Keratinocyte (primary cell): ENCODE measurements around the gene PPID. TPM values are rescaled to one million over a fixed set of nuclear protein-coding genes. Genes with fewer than 3 reads are reported as not detected.

Experiments used
- DNase-seq: peaks from one replicate; pipeline ENCODE4 v3.0.0-alpha.2; 2011; ENCODE audit warnings: low read depth, missing footprints, low spot score
- FAIRE-seq: peaks from 2 replicates; lab custom pipeline; 2011; peaks lifted over from hg19 to GRCh38; lab: Jason Lieb, UNC
- H2AFZ ChIP-seq: 2 replicates; pipeline ENCODE4 v1.6.0; 2012; ENCODE audit warnings: low read length, control low read depth, inconsistent platforms; ENCODE audit not compliant: control insufficient read depth
- H3K27ac ChIP-seq: 2 replicates; pipeline ENCODE4 v1.5.1; 2011; ENCODE audit warnings: low read length; ENCODE audit not compliant: control insufficient read depth, insufficient read depth
- H3K27me3 ChIP-seq: 3 replicates; pipeline ENCODE4 v1.6.0; 2011; ENCODE audit warnings: low read length; ENCODE audit not compliant: control insufficient read depth, insufficient read depth; ENCODE audit errors: extremely low read depth
- H3K36me3 ChIP-seq, 2 experiments: 2 replicates in 1 of 2; 3 replicates in 1 of 2; pipeline ENCODE4 v1.5.1; 2011; ENCODE audit warnings: low read length in 2 of 2, mild to moderate bottlenecking in 1 of 2; ENCODE audit not compliant: control insufficient read depth in 2 of 2, insufficient read depth in 2 of 2; ENCODE audit errors: extremely low read depth in 1 of 2
- H3K4me1 ChIP-seq: 3 replicates; pipeline ENCODE4 v1.5.1; 2011; ENCODE audit warnings: low read length; ENCODE audit not compliant: control insufficient read depth, insufficient read depth; ENCODE audit errors: extremely low read depth
- H3K4me2 ChIP-seq: 3 replicates; pipeline ENCODE4 v1.6.0; 2011; ENCODE audit warnings: low read depth, low read length; ENCODE audit not compliant: control insufficient read depth, insufficient read depth; ENCODE audit errors: extremely low read depth
- H3K4me3 ChIP-seq, 3 experiments: fragments of 200-600 bp in 1 of 3; sonication (generic) in 1 of 3; 2 replicates in 2 of 3; 3 replicates in 1 of 3; pipeline ENCODE4 v1.5.1; 2011 to 2016; ENCODE audit warnings: low read length in 3 of 3, mild to moderate bottlenecking in 3 of 3, control low read depth in 2 of 3, inconsistent platforms in 1 of 3, low read depth in 1 of 3, mixed read lengths in 1 of 3, mixed run types in 1 of 3, moderate library complexity in 1 of 3; ENCODE audit not compliant: control insufficient read depth in 2 of 3, insufficient read depth in 2 of 3; ENCODE audit errors: extremely low read depth in 1 of 3
- H3K79me2 ChIP-seq: 2 replicates; pipeline ENCODE4 v1.6.0; 2012; ENCODE audit warnings: low read length; ENCODE audit not compliant: control insufficient read depth, insufficient read depth
- H3K9ac ChIP-seq: 3 replicates; pipeline ENCODE4 v1.6.0; 2011; ENCODE audit warnings: low read length; ENCODE audit not compliant: control insufficient read depth, insufficient read depth; ENCODE audit errors: extremely low read depth
- H3K9me1 ChIP-seq: 3 replicates; pipeline ENCODE4 v1.6.0; 2011; ENCODE audit warnings: low read length; ENCODE audit not compliant: control insufficient read depth, insufficient read depth; ENCODE audit errors: extremely low read depth
- H3K9me3 ChIP-seq: 2 replicates; pipeline ENCODE4 v1.5.1; 2012; ENCODE audit warnings: low read depth, low read length; ENCODE audit not compliant: control insufficient read depth
- H4K20me1 ChIP-seq: 3 replicates; pipeline ENCODE4 v1.6.0; 2011; ENCODE audit warnings: low read length; ENCODE audit not compliant: control insufficient read depth, insufficient read depth; ENCODE audit errors: extremely low read depth
- EZH2 ChIP-seq: IDR thresholded peaks from one replicate; pipeline ENCODE4 v1.6.1; 2012; ENCODE audit warnings: inconsistent platforms, mild to moderate bottlenecking, low read length, moderate library complexity
- dilution Hi-C: fragments of 300-500 bp; cut with MboI; formaldehyde crosslinking; loops from one replicate; pipeline ENCODE4 v1.7.0; 2020; ENCODE audit warnings: low sequenced_read_pairs; ENCODE audit not compliant: extremely low pct_ligation_motif_present
- polyA plus RNA-seq, 5 experiments: library from polyadenylated mRNA; depleted of rRNA in 3 of 5; stranded (reverse) in 3 of 5; stranded (forward) in 1 of 5; unstranded in 1 of 5; fragments of >200 nt; gene quantifications; 1 replicate in 1 of 5; 2 replicates in 3 of 5; 3 replicates in 1 of 5; pipeline versions ENCODE4 v1.2.1 to v1.2.3, GENCODE V29; 2011 to 2012; ENCODE audit warnings: missing spikeins in 2 of 5, low read depth in 1 of 5, low replicate concordance in 1 of 5
- TF ChIP-seq, protein P1 (sequence below), 3 experiments: IDR thresholded peaks in 1 of 3; conservative IDR thresholded peaks in 1 of 3; optimal IDR thresholded peaks in 1 of 3; 2 replicates in 2 of 3; 3 replicates in 1 of 3; pipeline versions ENCODE3 to v1.5.1; 2011; ENCODE audit warnings: low read length in 3 of 3, mild to moderate bottlenecking in 3 of 3, moderate library complexity in 2 of 3, control low read depth in 1 of 3, inconsistent platforms in 1 of 3; ENCODE audit not compliant: insufficient read depth in 2 of 3; ENCODE audit errors: extremely low read depth in 1 of 3

Gene PPID
- polyA plus RNA-seq, 1 donor (not counting 4 experiments of a cell fraction or from before 2014, with no cell fraction given) = 27.2 TPM

DNA sequence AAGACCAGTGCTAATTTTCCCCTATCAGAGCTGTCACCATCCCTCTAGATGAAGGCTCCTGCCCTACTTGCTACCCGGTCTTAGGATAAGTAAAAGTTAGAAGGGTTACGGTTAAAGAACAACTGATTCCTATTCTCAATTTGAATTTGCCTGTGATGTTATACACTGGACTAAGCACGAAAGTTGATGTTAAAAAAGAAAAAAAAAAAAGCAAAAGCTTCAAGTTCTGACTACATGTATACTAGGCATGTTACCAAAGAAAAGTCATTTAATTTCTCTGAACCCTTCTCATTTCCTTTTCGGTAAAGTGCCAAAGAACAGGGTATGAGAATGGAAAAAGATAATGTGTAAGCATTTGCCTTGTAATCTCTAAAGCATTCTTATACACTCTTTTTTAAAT, 1.4 kb upstream of the PPID start:
- no peaks in the 10 kb centered on the region for H4K20me1 ChIP-seq
- no peaks in the 10 kb centered on the region for H3K9me1 ChIP-seq
- H3K9me3 ChIP-seq = no peaks in the 10 kb centered on the region
- no peak overlapping the region for H3K27ac ChIP-seq
- FAIRE-seq (no peak), DNase-seq (no peak)
- H3K36me3 ChIP-seq = peaks cover 4 to 7% of the 10 kb centered on the region in 2 experiments
- H2AFZ ChIP-seq = no peak overlapping the region
- no peak overlapping the region for H3K4me2 ChIP-seq
- no peak overlapping the region for H3K9ac ChIP-seq
- H3K27me3 ChIP-seq = no peaks in the 10 kb centered on the region
- TF ChIP-seq, protein P1, sequence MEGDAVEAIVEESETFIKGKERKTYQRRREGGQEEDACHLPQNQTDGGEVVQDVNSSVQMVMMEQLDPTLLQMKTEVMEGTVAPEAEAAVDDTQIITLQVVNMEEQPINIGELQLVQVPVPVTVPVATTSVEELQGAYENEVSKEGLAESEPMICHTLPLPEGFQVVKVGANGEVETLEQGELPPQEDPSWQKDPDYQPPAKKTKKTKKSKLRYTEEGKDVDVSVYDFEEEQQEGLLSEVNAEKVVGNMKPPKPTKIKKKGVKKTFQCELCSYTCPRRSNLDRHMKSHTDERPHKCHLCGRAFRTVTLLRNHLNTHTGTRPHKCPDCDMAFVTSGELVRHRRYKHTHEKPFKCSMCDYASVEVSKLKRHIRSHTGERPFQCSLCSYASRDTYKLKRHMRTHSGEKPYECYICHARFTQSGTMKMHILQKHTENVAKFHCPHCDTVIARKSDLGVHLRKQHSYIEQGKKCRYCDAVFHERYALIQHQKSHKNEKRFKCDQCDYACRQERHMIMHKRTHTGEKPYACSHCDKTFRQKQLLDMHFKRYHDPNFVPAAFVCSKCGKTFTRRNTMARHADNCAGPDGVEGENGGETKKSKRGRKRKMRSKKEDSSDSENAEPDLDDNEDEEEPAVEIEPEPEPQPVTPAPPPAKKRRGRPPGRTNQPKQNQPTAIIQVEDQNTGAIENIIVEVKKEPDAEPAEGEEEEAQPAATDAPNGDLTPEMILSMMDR (optimal IDR thresholded peaks at IDR 0.05 in 1 of 3, IDR thresholded peaks at IDR 0.05 in 1 of 3, conservative IDR thresholded peaks at IDR 0.05 in 1 of 3; ENCODE audit: extremely low read depth in 1 of 3, insufficient read depth in 2 of 3, low read length in 3 of 3) = no peak
- TF ChIP-seq EZH2 = no peak
- dilution Hi-C loops = no loop called here
- H3K79me2 ChIP-seq = peaks cover 28% of the 10 kb centered on the region
- peaks cover 3% of the 10 kb centered on the region for H3K4me1 ChIP-seq
- no peak overlapping the region for H3K4me3 ChIP-seq

DNA sequence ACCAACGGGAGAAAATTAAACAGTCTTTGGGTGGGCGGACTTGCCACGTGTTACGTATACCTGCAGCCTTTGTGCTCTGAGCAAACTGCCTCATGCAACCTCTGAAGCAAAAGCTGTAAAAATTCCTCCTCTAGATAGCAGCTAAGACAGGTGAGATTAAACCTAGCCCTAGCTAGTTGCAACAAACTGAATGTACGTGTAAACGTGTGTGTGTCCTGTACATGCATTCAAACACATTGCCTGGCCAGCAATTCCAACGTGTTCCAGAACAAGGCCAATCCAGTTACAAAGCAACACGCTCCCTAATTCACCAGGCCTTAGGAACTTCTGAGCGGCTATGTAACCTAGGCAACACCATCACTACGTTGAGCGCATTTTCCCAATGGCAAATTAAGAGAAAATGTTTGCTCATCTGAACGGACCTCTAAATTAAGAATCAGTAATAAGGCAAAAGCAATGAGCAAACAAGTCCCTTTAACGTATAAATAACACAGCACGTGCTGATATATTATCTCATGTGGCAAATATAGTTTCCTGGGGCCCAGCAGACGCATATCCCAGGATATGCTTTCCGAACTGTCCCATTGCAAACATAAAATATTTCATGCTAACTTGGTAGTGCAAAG, 792 bp downstream of the PPID start:
- peaks cover 30% of the 10 kb centered on the region for H3K79me2 ChIP-seq
- peak overlapping the region; percentile 94 for H3K27ac ChIP-seq
- peak overlapping the region; percentile 97 for H3K9ac ChIP-seq
- FAIRE-seq = peak; percentile 59
- H3K9me1 ChIP-seq = no peaks in the 10 kb centered on the region
- peak overlapping the region; percentile 74 to 97 (median 97) for H3K4me3 ChIP-seq
- H2AFZ ChIP-seq = peak overlapping the region; percentile 71
- dilution Hi-C loops = no loop called here
- H4K20me1 ChIP-seq = no peaks in the 10 kb centered on the region
- DNase-seq = no peak
- TF ChIP-seq, protein P1 (optimal IDR thresholded peaks at IDR 0.05 in 1 of 3, IDR thresholded peaks at IDR 0.05 in 1 of 3, conservative IDR thresholded peaks at IDR 0.05 in 1 of 3; ENCODE audit: extremely low read depth in 1 of 3, insufficient read depth in 2 of 3, low read length in 3 of 3) = no peak
- TF ChIP-seq EZH2 = no peak
- no peaks in the 10 kb centered on the region for H3K27me3 ChIP-seq
- no peaks in the 10 kb centered on the region for H3K9me3 ChIP-seq
- peaks cover 5 to 12% of the 10 kb centered on the region in 2 experiments for H3K36me3 ChIP-seq
- peak overlapping the region; percentile 100 for H3K4me2 ChIP-seq
- H3K4me1 ChIP-seq = peaks cover 3% of the 10 kb centered on the region
